Measurements from ENCODE around the gene RCBTB2. TPM values are rescaled to one million over a fixed set of nuclear protein-coding genes. Genes with fewer than 3 reads are reported as not detected.

Gene RCBTB2
- polyA plus RNA-seq, 3 donors = 3.8 to 12.1 (median 6.2) TPM

- peak overlapping the region; percentile 89 for H3K27ac ChIP-seq (ENCODE audit: low read depth, low read length)
- 18 to 23% (median 21%) methylated on average over 6 of the region's 6 CpGs for WGBS, 3 donors
Observed at GRCh38 chr13:48567515-48568369, 34.9 kb upstream of the RCBTB2 start.

- H3K27ac ChIP-seq (ENCODE audit: low read depth, low read length) = no peak overlapping the region
- WGBS, 3 donors = 75 to 81% (median 76%) methylated on average over 3 of the region's 3 CpGs
Observed at GRCh38 chr13:48564056-48564455, 31.2 kb upstream of the RCBTB2 start.

GRCh38 chr13:48563626-48564025, 30.7 kb upstream of the RCBTB2 start:
- H3K27ac ChIP-seq (ENCODE audit: low read depth, low read length) = no peak overlapping the region

- WGBS, 3 donors = 63 to 75% (median 67%) methylated on average over 4 of the region's 4 CpGs
- no peak overlapping the region for H3K27ac ChIP-seq (ENCODE audit: low read depth, low read length)
Observed at GRCh38 chr13:48562296-48563066, 29.6 kb upstream of the RCBTB2 start.

GRCh38 chr13:48561466-48562235, 28.8 kb upstream of the RCBTB2 start:
- WGBS, 3 donors = 42 to 73% (median 47%) methylated on average over 1 of the region's 1 CpG
- no peak overlapping the region for H3K27ac ChIP-seq (ENCODE audit: low read depth, low read length)

GRCh38 chr13:48560657-48561337, 27.9 kb upstream of the RCBTB2 start:
- 88 to 90% (median 89%) methylated on average over 9 of the region's 9 CpGs for WGBS, 3 donors
- H3K27ac ChIP-seq (ENCODE audit: low read depth, low read length) = no peak overlapping the region

- no peak overlapping the region for H3K27ac ChIP-seq (ENCODE audit: low read depth, low read length)
- WGBS, 3 donors = 83 to 93% (median 91%) methylated on average over 5 of the region's 5 CpGs
Observed at GRCh38 chr13:48559638-48560320, 26.9 kb upstream of the RCBTB2 start.

GRCh38 chr13:48556817-48557216, 23.9 kb upstream of the RCBTB2 start:
- WGBS, 3 donors = 63 to 78% (median 66%) methylated on average over 2 of the region's 2 CpGs
- H3K27ac ChIP-seq (ENCODE audit: low read depth, low read length) = no peak overlapping the region

- no peak overlapping the region for H3K27ac ChIP-seq (ENCODE audit: low read depth, low read length)
Observed at GRCh38 chr13:48555441-48555840, 22.6 kb upstream of the RCBTB2 start.

GRCh38 chr13:48551329-48551728, 18.4 kb upstream of the RCBTB2 start:
- H3K27ac ChIP-seq (ENCODE audit: low read depth, low read length) = no peak overlapping the region
- WGBS, 3 donors = 79 to 96% (median 95%) methylated on average over 1 of the region's 1 CpG

GRCh38 chr13:48549658-48550057, 16.8 kb upstream of the RCBTB2 start:
- no peak overlapping the region for H3K27ac ChIP-seq (ENCODE audit: low read depth, low read length)
- WGBS, 3 donors = 87 to 100% (median 93%) methylated on average over 1 of the region's 1 CpG

GRCh38 chr13:48547663-48548092, 14.8 kb upstream of the RCBTB2 start:
- WGBS, 3 donors = 76 to 81% (median 80%) methylated on average over 4 of the region's 4 CpGs
- no peak overlapping the region for H3K27ac ChIP-seq (ENCODE audit: low read depth, low read length)

- no peak overlapping the region for H3K27ac ChIP-seq (ENCODE audit: low read depth, low read length)
- WGBS, 3 donors = 80 to 84% (median 84%) methylated on average over 3 of the region's 3 CpGs
Observed at GRCh38 chr13:48545608-48546007, 12.7 kb upstream of the RCBTB2 start.

- H3K27ac ChIP-seq (ENCODE audit: low read depth, low read length) = no peak overlapping the region
Observed at GRCh38 chr13:48542581-48543341, 9.9 kb upstream of the RCBTB2 start.

GRCh38 chr13:48542138-48542537, 9.3 kb upstream of the RCBTB2 start:
- H3K27ac ChIP-seq (ENCODE audit: low read depth, low read length) = no peak overlapping the region
- 92 to 94% (median 92%) methylated on average over 4 of the region's 4 CpGs for WGBS, 3 donors

More at GRCh38 chr13:48542581-48543341, 9.9 kb upstream of the RCBTB2 start:
- 4 to 17% (median 9%) methylated on average over 11 of the region's 11 CpGs for WGBS, 3 donors

- no peak overlapping the region for H3K27ac ChIP-seq (ENCODE audit: low read depth, low read length)
Observed at GRCh38 chr13:48539550-48539949, 6.7 kb upstream of the RCBTB2 start.

- H3K27ac ChIP-seq (ENCODE audit: low read depth, low read length) = no peak overlapping the region
- 87 to 96% (median 90%) methylated on average over 5 of the region's 5 CpGs for WGBS, 3 donors
Observed at GRCh38 chr13:48536621-48537250, 3.9 kb upstream of the RCBTB2 start.
